H1 (cell line): Measurements from ENCODE around the gene SLC6A3. TPM values are rescaled to one million over a fixed set of nuclear protein-coding genes. Genes with fewer than 3 reads are reported as not detected.

ENCODE experiments used
- ATF3 ChIP-seq: IDR thresholded peaks from 2 replicates; pipeline ENCODE4 v1.6.1; 2011; ENCODE audit warnings: low read depth, mild to moderate bottlenecking, low read length; ENCODE audit not compliant: insufficient read depth
- CHD2 ChIP-seq: IDR thresholded peaks from 2 replicates; pipeline ENCODE4 v1.6.1; 2012; ENCODE audit warnings: low read length, improper control_type of control experiment
- EZH2 ChIP-seq: fragments of 200-600 bp; sonication (generic); IDR thresholded peaks from 2 replicates; pipeline ENCODE4 v1.7.1; 2012; ENCODE audit warnings: low read depth, mild to moderate bottlenecking, moderate library complexity, low read length, inconsistent platforms; ENCODE audit not compliant: severe bottlenecking
- GTF2F1 ChIP-seq: IDR thresholded peaks from 2 replicates; pipeline ENCODE4 v1.6.1; 2012; ENCODE audit warnings: low read depth, low read length, improper control_type of control experiment, borderline replicate concordance
- MAFK ChIP-seq: IDR thresholded peaks from 2 replicates; pipeline ENCODE4 v1.6.1; 2012; ENCODE audit warnings: low read depth, mild to moderate bottlenecking, improper control_type of control experiment, low read length
- PHF8 ChIP-seq: fragments of 200-600 bp; sonication (generic); conservative IDR thresholded peaks from 2 replicates; pipeline ENCODE4 v1.7.1; 2012; ENCODE audit warnings: low read depth, mild to moderate bottlenecking, inconsistent platforms, low read length, moderate library complexity
- SAP30 ChIP-seq: fragments of 300-600 bp; sonication (generic); IDR thresholded peaks from 2 replicates; pipeline ENCODE4 v1.7.1; 2012; ENCODE audit warnings: low read length, moderate library complexity, mild to moderate bottlenecking, inconsistent platforms; ENCODE audit not compliant: insufficient read depth, insufficient replicate concordance
- TAF1 ChIP-seq: IDR thresholded peaks from 2 replicates; pipeline ENCODE4 v1.6.1; 2011; ENCODE audit warnings: mild to moderate bottlenecking, low read depth, low read length
- polyA plus RNA-seq, 7 experiments: library from polyadenylated mRNA; depleted of rRNA in 3 of 7; stranded (reverse) in 5 of 7; unstranded in 2 of 7; fragments of >200 nt in 5 of 7; fragments of 200-250 nt in 2 of 7; gene quantifications; 1 replicate in 5 of 7; 2 replicates in 1 of 7; 4 replicates in 1 of 7; pipeline versions ENCODE4 v1.2.1 to v1.2.3, GENCODE V29; 2011 to 2013; ENCODE audit warnings: missing spikeins in 2 of 7, mixed read lengths in 2 of 7
- total RNA-seq: library from RNA; stranded (reverse); fragmentation: NEBNext Ultra II Directional; extraction: Animal tissue kit (Norgen Biotek cat#: 25700); gene quantifications from 2 replicates; pipeline ENCODE4 v1.2.1, GENCODE V29; 2021

The SLC6A3 gene
- total and polyA plus RNA-seq, 2 of the 8 experiments (the other 6 are each of a cell fraction or from before 2014, with no cell fraction given), result 0.48 to 0.91 TPM

- TF ChIP-seq CHD2 (no peak), ATF3 (no peak), PHF8 (no peak), EZH2 (no peak), TAF1 (no peak), GTF2F1 (no peak), MAFK (no peak), SAP30 (no peak)
These were observed 99.2 kb downstream of the SLC6A3 start (continued) for GRCh38 chr5:1345876-1346626.
